Lung (tissue), 12 donors: ENCODE measurements around the gene PLEKHG4B. TPM values are rescaled to one million over a fixed set of nuclear protein-coding genes. Genes with fewer than 3 reads are reported as not detected.

Source experiments
- ATAC-seq: fragments of 200-7000 bp; cut with Tn5 transposase; one replicate; pipeline ENCODE4 v1.9.1; 2020; ENCODE audit warnings: moderate number of reproducible peaks; ENCODE audit not compliant: insufficient read depth, low FRiP score
- DNase-seq, 3 donors: peaks; one replicate each; pipeline ENCODE4 v3.0.0-alpha.2; 2013 to 2017
- H3K27ac ChIP-seq, 2 donors: one replicate each; pipeline ENCODE4 v1.5.1; 2013; ENCODE audit warnings: mild to moderate bottlenecking in 2 of 2, moderate library complexity in 2 of 2, control low read depth in 1 of 2, inconsistent platforms in 1 of 2, low read depth in 1 of 2, low read length in 1 of 2
- H3K27me3 ChIP-seq, 3 donors: one replicate each; pipeline ENCODE4 v1.5.1; 2013; ENCODE audit warnings: low read length in 2 of 3; ENCODE audit not compliant: control insufficient read depth in 3 of 3, insufficient read depth in 3 of 3
- H3K36me3 ChIP-seq, 4 donors: one replicate each; pipeline ENCODE4 v1.5.1; 2013; ENCODE audit warnings: low read length in 4 of 4, mild to moderate bottlenecking in 1 of 4, moderate library complexity in 1 of 4; ENCODE audit not compliant: control insufficient read depth in 4 of 4, insufficient read depth in 4 of 4
- H3K4me1 ChIP-seq, 5 donors: one replicate each; pipeline ENCODE4 v1.5.1; 2013; ENCODE audit warnings: low read length in 5 of 5, mild to moderate bottlenecking in 2 of 5, moderate library complexity in 1 of 5; ENCODE audit not compliant: control insufficient read depth in 5 of 5, insufficient read depth in 5 of 5
- H3K4me3 ChIP-seq: one replicate; pipeline ENCODE4 v1.5.1; 2013; ENCODE audit warnings: mild to moderate bottlenecking, control low read depth, moderate library complexity
- H3K9ac ChIP-seq, 2 donors: one replicate each; pipeline ENCODE4 v1.5.1; 2013; ENCODE audit warnings: low read length in 2 of 2, control low read depth in 1 of 2; ENCODE audit not compliant: insufficient read depth in 1 of 2
- H3K9me3 ChIP-seq, 4 donors: one replicate each; pipeline ENCODE4 v1.5.1; 2013; ENCODE audit warnings: low read length in 3 of 4, mild to moderate bottlenecking in 1 of 4, moderate library complexity in 1 of 4; ENCODE audit not compliant: control insufficient read depth in 4 of 4, insufficient read depth in 3 of 4
- CTCF ChIP-seq: IDR thresholded peaks from 2 replicates; pipeline ENCODE4 v1.5.1; 2012; ENCODE audit warnings: mild to moderate bottlenecking; ENCODE audit errors: control extremely low read depth, extremely low read depth
- WGBS, 2 donors: extraction: QIAGEN DNeasy Blood & Tissue Kit; methylation state at CpG; one replicate each; pipeline ENCODE4 v1.1.7; 2013; 5-methylcytosine and 5-hydroxymethylcytosine counted together
- polyA plus RNA-seq, 2 donors: library from polyadenylated mRNA; stranded (reverse); fragments of 200-250 nt; gene quantifications; one replicate each; pipeline ENCODE4 v1.2.1, GENCODE V29; 2013
- total RNA-seq, 2 donors: library from RNA; depleted of rRNA in 1 of 2; stranded (reverse); fragments of >200 nt in 1 of 2; gene quantifications; one replicate each; pipeline ENCODE4 v1.2.1, GENCODE V29; 2014 to 2021
- donor health status: control.
- donor health status: control.
- donor health status: Bipolar disorder and iron deficiency.
- donor health status: healthy.
- donor health status: DM: yes; HTN: yes; CAD: no.

The PLEKHG4B gene
- total and polyA plus RNA-seq, 4 donors: 0.24 to 4.7 (median 3.0) TPM

GRCh38 chr5:199950-200645 lies 108.1 kb downstream of the PLEKHG4B start:
- Histone ChIP-seq H3K27me3 (no peaks in the 10 kb centered on the region), H3K36me3 (peaks cover 0 to 17% (median 7%) of the 10 kb centered on the region in 4 donors), H3K9ac (no peak overlapping the region), H3K9me3 (no peaks in the 10 kb centered on the region), H3K27ac (peak overlapping the region in 1 of 2 donors; percentile 36), H3K4me3 (no peak overlapping the region), H3K4me1 (no peaks in the 10 kb centered on the region)
- WGBS, 2 donors: 90% methylated on average over 23 of the region's 23 CpGs
- ATAC-seq (no peak), DNase-seq (no peak)
- TF ChIP-seq CTCF: no peak

- no peaks in the 10 kb centered on the region for H3K4me1 ChIP-seq
- no peaks in the 10 kb centered on the region for H3K9me3 ChIP-seq
- peaks cover 0 to 21% (median 9%) of the 10 kb centered on the region in 4 donors for H3K36me3 ChIP-seq
- ATAC-seq (no peak), DNase-seq (no peak)
- no peaks in the 10 kb centered on the region for H3K27me3 ChIP-seq
- H3K9ac ChIP-seq: no peak overlapping the region
- H3K4me3 ChIP-seq: no peak overlapping the region
- no peak overlapping the region for H3K27ac ChIP-seq
- WGBS, 2 donors: 63 to 68% methylated on average over 4 of the region's 4 CpGs
- TF ChIP-seq CTCF: no peak
Observed at GRCh38 chr5:200985-201384, 109.0 kb downstream of the PLEKHG4B start.

GRCh38 chr5:201672-202071 lies 109.7 kb downstream of the PLEKHG4B start:
- Histone ChIP-seq H3K36me3 (peaks cover 0 to 25% (median 9%) of the 10 kb centered on the region in 4 donors), H3K9me3 (no peaks in the 10 kb centered on the region), H3K27me3 (no peaks in the 10 kb centered on the region), H3K4me3 (no peak overlapping the region), H3K27ac (no peak overlapping the region), H3K4me1 (peaks cover 0 to 1% (median 0%) of the 10 kb centered on the region in 5 donors), H3K9ac (no peak overlapping the region)
- whole genome bisulfite sequencing, 2 donors: 89 to 95% methylated on average over 8 of the region's 8 CpGs
- no peak for DNase-seq
- no peak for ATAC-seq
- no peak for TF ChIP-seq CTCF
